CD1c-positive myeloid dendritic cell (primary cell): ENCODE measurements around the gene LYVE1.

Experiments
- DNase-seq: peaks from one replicate; pipeline ENCODE4 v3.0.0-alpha.2; 2016; ENCODE audit errors: extremely low spot score

LYVE1 gene

GRCh38 chr11:10522921-10523320 lies 45.5 kb downstream of the LYVE1 start:
- no peak for DNase-seq

GRCh38 chr11:10522276-10522675 lies 46.2 kb downstream of the LYVE1 start:
- DNase-seq, result no peak

- no peak for DNase-seq
These were observed 47.9 kb downstream of the LYVE1 start for GRCh38 chr11:10520562-10520961.

- no peak for DNase-seq
These were observed 48.8 kb downstream of the LYVE1 start for GRCh38 chr11:10519630-10520029.

- no peak for DNase-seq
These were observed 49.6 kb downstream of the LYVE1 start for GRCh38 chr11:10518891-10519290.

GRCh38 chr11:10518123-10518522 lies 50.3 kb downstream of the LYVE1 start:
- no peak for DNase-seq

GRCh38 chr11:10515418-10515817 lies 53.0 kb downstream of the LYVE1 start:
- no peak for DNase-seq

- DNase-seq, result no peak
These were observed 53.8 kb downstream of the LYVE1 start for GRCh38 chr11:10514709-10515108.

GRCh38 chr11:10514202-10514601 lies 54.3 kb downstream of the LYVE1 start:
- DNase-seq, result peak; percentile 36

GRCh38 chr11:10511181-10511621 lies 57.3 kb downstream of the LYVE1 start:
- DNase-seq, result no peak
